Endothelial cell of hepatic sinusoid (primary cell): ENCODE results near the gene DHX34.

Source experiments
- in situ Hi-C: cut with HindIII; loops from 2 replicates; pipeline ENCODE4 v1.10.0; 2017; ENCODE audit warnings: low sequenced_read_pairs

Gene DHX34

GRCh38 chr19:47432091-47432490 is 83.0 kb downstream of the DHX34 start:
- in situ Hi-C loops = no loop called here
